Anterior cingulate cortex (tissue), 58 donors: Measurements from ENCODE around the gene FHIT.

Experiments used
- DNase-seq, 58 donors: peaks; one replicate each; lab custom pipeline; 2025; lab: John Stamatoyannopoulos, UW

Gene FHIT

GRCh38 chr3:60395173-60395762, 856.0 kb downstream of the FHIT start:
- DNase-seq = no peak

DNA sequence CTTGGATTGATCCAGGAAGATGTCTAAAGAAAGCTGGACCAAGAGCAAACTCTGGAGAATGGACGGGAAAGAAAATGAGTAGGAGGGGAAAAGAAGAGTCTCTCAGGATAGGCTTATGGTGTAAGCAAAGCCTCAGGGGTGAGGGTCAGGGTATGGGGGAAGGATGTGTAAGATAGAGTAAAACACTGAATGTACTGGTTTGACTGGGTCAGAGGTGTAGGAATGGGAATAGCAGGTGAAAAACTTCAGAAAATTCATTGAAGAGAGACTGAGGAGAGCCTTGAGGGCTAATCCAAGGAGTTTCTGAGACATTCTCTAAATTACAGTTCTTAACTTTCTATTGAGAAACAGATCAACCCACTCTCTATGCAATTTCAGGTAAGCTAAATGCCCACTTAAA, 857.3 kb downstream of the FHIT start:
- DNase-seq = no peak

GRCh38 chr3:60392501-60392900, 858.8 kb downstream of the FHIT start:
- DNase-seq = no peak

DNA sequence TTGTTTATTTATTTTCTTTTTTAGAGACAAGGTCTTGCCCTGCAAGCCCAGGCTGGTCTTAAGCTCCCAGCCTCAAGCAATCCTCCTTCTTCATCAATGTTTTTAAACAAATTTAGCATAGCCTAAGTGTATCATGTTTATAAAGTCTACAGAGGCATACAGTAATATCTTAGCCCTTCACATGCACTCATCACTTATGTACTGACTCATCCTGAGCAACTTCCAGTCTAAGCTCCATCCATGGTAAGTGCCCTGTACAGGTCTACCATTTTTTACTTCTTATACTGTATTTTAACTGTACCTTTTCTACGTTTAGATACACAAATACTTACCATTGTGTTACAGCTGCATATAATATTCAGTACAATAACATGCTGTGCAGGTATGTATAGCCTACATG, 860.0 kb downstream of the FHIT start:
- DNase-seq = no peak

GRCh38 chr3:60388731-60389130, 862.5 kb downstream of the FHIT start:
- DNase-seq = no peak

- DNase-seq = no peak
Measured at GRCh38 chr3:60386306-60386705, 864.9 kb downstream of the FHIT start.

DNA sequence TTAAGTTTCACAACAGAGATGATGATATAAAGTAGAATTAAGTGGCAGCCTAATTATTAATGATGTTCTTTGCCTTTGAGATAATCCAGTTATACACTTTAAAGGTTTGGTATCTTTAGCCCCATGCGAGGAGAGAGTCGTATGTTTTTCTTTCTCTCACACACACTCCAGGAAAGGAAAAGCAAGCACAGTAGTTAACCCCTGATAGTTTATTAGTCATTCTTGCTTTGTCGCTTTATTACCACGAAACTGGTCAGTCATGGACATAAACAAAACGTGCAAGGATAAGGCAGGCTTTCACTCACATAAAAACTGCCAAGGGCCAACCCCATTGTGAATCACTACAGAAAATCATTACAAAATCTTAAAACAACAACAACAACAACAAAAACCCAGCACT, 866.9 kb downstream of the FHIT start:
- DNase-seq = no peak

DNA sequence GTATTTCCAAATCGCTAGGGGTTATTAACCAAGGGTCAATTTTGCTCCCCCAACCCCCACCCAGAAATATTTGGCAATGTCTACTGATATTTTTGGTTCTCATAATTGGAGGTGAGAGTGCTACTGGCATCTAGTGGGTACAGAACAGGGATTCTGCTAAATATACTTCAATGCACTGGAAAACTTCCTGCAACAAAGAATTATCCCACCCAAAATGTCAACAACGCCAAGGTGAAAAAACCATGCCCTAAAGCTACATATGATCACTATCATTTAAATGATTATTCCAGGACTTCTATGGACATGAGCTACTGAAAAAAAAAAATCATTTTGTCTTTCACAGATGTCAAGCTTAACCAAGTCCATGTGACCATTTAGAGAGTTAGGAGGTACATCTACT, 867.9 kb downstream of the FHIT start:
- no peak for DNase-seq

DNA sequence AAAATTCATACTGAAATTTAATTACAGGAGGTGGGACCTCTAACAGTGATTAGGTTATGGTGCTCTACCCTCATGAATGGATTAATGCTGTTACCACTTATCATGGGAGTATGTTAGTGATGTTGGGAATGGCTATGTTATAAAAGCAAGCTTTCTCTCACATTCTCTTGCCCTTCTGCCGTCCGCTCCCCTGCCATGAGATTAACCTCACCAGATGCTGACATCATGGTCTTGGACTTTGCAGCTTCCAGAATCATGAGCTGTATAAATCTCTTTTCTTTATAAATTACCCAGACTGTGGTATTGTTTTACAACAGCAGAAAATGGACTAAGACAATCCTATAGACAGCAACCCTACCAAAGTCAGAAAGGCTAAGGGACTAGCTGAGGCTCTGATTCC, 884.8 kb downstream of the FHIT start:
- DNase-seq = no peak

DNA sequence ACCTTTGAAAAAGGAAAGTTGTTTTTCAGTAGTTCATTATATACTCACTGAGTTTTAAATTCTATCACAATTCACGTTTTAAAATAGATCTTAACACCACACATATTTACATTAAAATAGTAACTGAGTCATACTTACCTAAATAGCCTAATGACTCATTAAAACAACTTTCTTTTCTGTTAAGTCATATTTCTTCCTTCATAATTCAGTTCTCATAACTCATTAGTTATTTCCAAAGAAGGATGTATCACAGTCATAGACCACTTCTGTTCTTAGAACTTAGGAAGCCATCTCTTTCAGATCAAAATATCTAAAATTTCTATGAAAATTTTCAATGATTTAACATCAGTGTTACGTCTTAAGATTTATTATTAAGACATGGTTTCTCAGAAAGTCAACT, 885.9 kb downstream of the FHIT start:
- DNase-seq = no peak

DNA sequence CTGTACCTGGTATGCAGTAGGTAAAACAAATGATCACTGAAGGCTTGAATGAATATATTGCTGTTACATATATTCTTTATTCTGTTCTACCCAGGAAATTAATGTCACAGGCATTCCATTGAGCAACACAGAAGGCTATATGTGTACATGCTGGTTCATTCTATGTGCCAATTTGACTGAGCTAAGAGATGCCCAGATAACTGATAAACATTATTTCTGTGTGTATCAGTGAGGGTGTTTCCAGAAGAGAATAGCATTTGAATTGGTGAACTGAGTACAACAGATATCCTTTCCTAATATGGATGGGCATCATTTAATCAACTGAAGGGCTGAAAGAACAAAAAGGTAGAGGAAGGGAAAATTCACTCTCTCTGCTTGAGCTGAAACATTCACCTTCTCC, 886.8 kb downstream of the FHIT start:
- DNase-seq = no peak

- DNase-seq = no peak
Measured at GRCh38 chr3:60363817-60364216, 887.4 kb downstream of the FHIT start.

DNA sequence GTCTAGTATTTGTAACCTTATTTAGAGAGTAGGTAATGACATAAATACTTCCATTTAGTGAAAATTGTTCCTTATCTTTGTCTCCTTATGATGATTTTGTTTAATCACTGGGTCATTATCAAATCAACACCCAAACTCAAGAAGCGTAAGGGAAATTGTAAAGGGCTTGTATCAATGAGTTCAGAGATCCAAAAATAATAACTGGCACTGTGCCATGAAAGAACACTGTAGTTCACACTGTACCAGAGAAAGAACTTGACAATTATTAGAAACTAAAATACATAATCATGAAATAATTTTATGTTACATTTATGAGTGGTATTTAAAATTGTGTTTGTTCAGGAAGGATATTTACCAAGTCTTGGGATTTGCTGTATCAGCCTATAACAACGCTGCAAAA, 895.4 kb downstream of the FHIT start:
- DNase-seq = no peak

GRCh38 chr3:60351481-60351880, 899.8 kb downstream of the FHIT start:
- no peak for DNase-seq

- no peak for DNase-seq
Measured at GRCh38 chr3:60344340-60344739, 906.9 kb downstream of the FHIT start.

GRCh38 chr3:60343831-60344230, 907.4 kb downstream of the FHIT start:
- no peak for DNase-seq

DNA sequence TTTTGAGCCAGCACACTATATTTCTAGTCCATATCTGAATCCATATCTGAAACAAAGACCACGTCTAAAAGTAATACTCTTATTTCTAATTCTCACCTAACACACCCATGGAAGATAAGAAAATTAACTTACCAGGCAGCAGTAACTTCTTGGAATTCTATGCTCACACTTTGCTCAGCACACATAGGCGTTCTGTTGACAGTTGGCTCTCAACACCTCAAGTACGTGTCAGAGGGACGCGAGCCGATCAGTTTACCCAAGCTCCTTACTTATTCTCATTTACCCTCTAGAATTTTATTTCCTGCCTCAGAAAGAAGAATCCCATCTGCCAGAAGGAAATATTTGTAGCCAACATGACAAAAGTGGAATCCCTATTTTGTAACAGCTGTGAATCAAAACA, 911.9 kb downstream of the FHIT start:
- DNase-seq = peak in 1 of 58 donors; percentile 1

- no peak for DNase-seq
Measured at GRCh38 chr3:60337421-60337820, 913.8 kb downstream of the FHIT start.

GRCh38 chr3:60336061-60336460, 915.2 kb downstream of the FHIT start:
- no peak for DNase-seq

DNA sequence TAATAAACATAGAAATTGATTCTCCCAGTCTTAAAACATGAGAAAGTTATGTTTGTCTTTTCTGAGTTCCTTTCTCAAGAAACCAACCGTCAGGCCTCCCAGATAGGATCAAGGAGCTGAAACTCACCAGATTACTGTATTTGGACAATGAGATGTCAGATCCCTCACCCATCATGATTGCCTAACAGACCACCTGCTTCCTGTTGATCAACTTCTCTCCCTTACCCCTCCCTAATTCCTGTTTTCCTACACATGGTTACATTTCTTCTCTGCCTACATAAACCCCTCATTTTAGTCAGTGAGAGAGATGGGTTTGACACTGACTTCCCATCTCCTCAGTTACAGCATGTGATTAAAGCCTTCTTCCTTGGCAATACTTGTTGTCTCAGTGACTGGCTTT, 917.5 kb downstream of the FHIT start:
- DNase-seq = no peak

DNA sequence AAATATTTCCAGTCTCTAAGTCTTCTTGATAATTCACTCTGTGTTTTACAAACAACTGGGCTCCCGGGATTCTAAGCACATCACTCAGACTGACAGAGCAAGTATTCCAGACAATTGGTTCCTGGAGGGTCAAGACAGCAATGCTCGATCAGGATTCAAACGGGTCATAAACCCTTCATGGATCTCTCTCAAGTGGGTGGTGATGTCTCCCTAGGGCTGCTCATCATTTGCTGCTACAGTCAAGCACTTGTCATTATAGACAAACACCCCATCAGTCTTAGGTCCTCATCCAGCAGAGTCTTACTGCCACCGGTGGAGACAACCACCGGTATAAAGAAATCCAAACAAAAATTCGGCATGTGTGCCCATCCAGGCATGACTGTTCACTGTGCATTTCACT, 921.1 kb downstream of the FHIT start:
- DNase-seq = no peak

GRCh38 chr3:60325610-60326170, 925.6 kb downstream of the FHIT start:
- no peak for DNase-seq

- DNase-seq = no peak
Measured at GRCh38 chr3:60323651-60324050, 927.6 kb downstream of the FHIT start.
